GM12892 (cell line): Measurements from ENCODE around the gene THOC6.
"Not testable (repeated sequence)": the region's sequence is repeated elsewhere in the genome, so short reads cannot be mapped to it uniquely, and the experiment has no call there.

Experiments used
- POLR2A ChIP-seq: IDR thresholded peaks from 2 replicates; pipeline ENCODE4 v1.6.1; 2011; ENCODE audit warnings: low read depth, low read length, control low read depth
- POLR2AphosphoS5 ChIP-seq: IDR thresholded peaks from 2 replicates; pipeline ENCODE4 v1.6.1; 2011; ENCODE audit warnings: low read depth, low read length, control low read depth
- TAF1 ChIP-seq: IDR thresholded peaks from 2 replicates; pipeline ENCODE4 v1.6.1; 2011; ENCODE audit warnings: low read depth, mild to moderate bottlenecking, control low read depth, low read length, borderline replicate concordance

GRCh38 chr16:3053330-3053710, 29.5 kb downstream of the THOC6 start:
- not testable (repeated sequence) for TF ChIP-seq POLR2A, TAF1, POLR2AphosphoS5
